ENCODE data around the gene SLC44A3. TPM values are rescaled to one million over a fixed set of nuclear protein-coding genes. Genes with fewer than 3 reads are reported as not detected.
A peak's percentile ranks its signal among the peaks of the same experiment; 100 is the strongest.

Gene SLC44A3
- total and polyA plus RNA-seq, 2 of the 13 experiments (the other 11 are each of a cell fraction or from before 2014, with no cell fraction given) = 6.8 to 14.1 TPM

DNA sequence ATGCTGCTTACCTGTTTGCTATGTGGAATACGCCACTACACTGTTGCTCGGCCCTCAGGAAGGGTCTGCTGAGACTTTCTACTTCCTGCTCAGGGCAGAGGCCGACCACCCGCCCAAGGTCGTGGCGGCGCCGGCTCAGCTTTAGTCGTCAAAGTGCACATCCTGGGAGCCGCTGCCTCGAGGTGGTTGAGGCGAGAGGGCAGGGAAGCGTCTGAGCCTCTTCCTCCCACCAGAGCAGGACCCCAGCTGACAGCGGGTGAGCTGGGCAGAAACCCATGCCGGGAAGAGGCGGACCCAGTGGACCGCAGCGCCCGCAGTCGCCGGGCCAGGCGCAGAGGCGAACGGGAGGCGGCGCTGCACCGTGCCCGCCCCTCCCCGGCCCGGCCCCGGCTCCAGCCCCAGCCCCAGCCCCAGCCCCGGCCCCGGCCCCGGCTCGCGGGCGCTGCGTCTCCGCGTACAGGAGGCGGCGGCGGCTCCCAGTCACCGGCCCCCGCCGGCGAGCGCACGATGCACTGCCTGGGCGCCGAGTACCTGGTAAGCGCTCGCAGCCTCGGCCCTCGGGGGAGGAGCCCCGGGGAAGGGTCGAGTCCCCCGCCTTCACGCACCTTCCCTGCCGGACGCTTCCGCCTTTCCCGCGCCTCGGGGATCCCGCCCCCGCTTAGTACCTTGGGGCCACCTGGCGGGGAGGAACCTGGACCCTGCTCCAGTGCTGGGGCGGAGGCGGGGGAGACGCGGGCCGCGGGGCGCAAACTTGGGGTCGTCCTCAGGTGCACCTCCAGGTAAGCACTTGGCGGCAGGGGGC lies at the start of gene SLC44A3 (continued):
- TF ChIP-seq GABPB1 (CRISPR knock-in tag; IDR thresholded peaks at IDR 0.05) = peak; percentile 60
- TF ChIP-seq, protein P1, sequence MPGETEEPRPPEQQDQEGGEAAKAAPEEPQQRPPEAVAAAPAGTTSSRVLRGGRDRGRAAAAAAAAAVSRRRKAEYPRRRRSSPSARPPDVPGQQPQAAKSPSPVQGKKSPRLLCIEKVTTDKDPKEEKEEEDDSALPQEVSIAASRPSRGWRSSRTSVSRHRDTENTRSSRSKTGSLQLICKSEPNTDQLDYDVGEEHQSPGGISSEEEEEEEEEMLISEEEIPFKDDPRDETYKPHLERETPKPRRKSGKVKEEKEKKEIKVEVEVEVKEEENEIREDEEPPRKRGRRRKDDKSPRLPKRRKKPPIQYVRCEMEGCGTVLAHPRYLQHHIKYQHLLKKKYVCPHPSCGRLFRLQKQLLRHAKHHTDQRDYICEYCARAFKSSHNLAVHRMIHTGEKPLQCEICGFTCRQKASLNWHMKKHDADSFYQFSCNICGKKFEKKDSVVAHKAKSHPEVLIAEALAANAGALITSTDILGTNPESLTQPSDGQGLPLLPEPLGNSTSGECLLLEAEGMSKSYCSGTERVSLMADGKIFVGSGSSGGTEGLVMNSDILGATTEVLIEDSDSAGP (CRISPR knock-in tag; IDR thresholded peaks at IDR 0.05; ENCODE audit: borderline replicate concordance) = peak; percentile 77; the same call in 1 of the 2 replicates
- TF ChIP-seq, protein P2, sequence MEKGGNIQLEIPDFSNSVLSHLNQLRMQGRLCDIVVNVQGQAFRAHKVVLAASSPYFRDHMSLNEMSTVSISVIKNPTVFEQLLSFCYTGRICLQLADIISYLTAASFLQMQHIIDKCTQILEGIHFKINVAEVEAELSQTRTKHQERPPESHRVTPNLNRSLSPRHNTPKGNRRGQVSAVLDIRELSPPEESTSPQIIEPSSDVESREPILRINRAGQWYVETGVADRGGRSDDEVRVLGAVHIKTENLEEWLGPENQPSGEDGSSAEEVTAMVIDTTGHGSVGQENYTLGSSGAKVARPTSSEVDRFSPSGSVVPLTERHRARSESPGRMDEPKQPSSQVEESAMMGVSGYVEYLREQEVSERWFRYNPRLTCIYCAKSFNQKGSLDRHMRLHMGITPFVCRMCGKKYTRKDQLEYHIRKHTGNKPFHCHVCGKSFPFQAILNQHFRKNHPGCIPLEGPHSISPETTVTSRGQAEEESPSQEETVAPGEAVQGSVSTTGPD (CRISPR knock-in tag; IDR thresholded peaks at IDR 0.05) = no peak
- TF ChIP-seq ZC3H4 (CRISPR knock-in tag; IDR thresholded peaks at IDR 0.05; ENCODE audit: borderline replicate concordance) = no peak
- TF ChIP-seq BCL6 (CRISPR knock-in tag; IDR thresholded peaks at IDR 0.05) = no peak
- TF ChIP-seq, protein P3, sequence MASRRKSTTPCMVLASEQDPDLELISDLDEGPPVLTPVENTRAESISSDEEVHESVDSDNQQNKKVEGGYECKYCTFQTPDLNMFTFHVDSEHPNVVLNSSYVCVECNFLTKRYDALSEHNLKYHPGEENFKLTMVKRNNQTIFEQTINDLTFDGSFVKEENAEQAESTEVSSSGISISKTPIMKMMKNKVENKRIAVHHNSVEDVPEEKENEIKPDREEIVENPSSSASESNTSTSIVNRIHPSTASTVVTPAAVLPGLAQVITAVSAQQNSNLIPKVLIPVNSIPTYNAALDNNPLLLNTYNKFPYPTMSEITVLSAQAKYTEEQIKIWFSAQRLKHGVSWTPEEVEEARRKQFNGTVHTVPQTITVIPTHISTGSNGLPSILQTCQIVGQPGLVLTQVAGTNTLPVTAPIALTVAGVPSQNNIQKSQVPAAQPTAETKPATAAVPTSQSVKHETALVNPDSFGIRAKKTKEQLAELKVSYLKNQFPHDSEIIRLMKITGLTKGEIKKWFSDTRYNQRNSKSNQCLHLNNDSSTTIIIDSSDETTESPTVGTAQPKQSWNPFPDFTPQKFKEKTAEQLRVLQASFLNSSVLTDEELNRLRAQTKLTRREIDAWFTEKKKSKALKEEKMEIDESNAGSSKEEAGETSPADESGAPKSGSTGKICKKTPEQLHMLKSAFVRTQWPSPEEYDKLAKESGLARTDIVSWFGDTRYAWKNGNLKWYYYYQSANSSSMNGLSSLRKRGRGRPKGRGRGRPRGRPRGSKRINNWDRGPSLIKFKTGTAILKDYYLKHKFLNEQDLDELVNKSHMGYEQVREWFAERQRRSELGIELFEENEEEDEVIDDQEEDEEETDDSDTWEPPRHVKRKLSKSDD (CRISPR knock-in tag; IDR thresholded peaks at IDR 0.05; ENCODE audit: low read depth) = no peak
- peak; percentile 75 for TF ChIP-seq ARID2 (CRISPR knock-in tag; IDR thresholded peaks at IDR 0.05; ENCODE audit: borderline replicate concordance)
- no peak for TF ChIP-seq ZNF607 (CRISPR knock-in tag; IDR thresholded peaks at IDR 0.05; ENCODE audit: borderline replicate concordance)
- 0 out of 2 replicates have a peak, but pooled peaks have one; percentile 28 for TF ChIP-seq CENPT (CRISPR knock-in tag; IDR thresholded peaks at IDR 0.05; ENCODE audit: low read depth)
- TF ChIP-seq, protein P4, sequence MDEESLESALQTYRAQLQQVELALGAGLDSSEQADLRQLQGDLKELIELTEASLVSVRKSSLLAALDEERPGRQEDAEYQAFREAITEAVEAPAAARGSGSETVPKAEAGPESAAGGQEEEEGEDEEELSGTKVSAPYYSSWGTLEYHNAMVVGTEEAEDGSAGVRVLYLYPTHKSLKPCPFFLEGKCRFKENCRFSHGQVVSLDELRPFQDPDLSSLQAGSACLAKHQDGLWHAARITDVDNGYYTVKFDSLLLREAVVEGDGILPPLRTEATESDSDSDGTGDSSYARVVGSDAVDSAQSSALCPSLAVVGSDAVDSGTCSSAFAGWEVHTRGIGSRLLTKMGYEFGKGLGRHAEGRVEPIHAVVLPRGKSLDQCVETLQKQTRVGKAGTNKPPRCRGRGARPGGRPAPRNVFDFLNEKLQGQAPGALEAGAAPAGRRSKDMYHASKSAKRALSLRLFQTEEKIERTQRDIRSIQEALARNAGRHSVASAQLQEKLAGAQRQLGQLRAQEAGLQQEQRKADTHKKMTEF (CRISPR knock-in tag; IDR thresholded peaks at IDR 0.05) = peak; percentile 66; the same call in 1 of the 2 replicates
- no peak for TF ChIP-seq NR2C2 (CRISPR knock-in tag; IDR thresholded peaks at IDR 0.05; ENCODE audit: borderline replicate concordance)
- no peak for TF ChIP-seq HDAC6 (IDR thresholded peaks at IDR 0.05; ENCODE audit: low read depth, low read length)
- TF ChIP-seq ZNF546 (CRISPR knock-in tag; conservative IDR thresholded peaks at IDR 0.05) = no peak
- no peak; the same call in 1 of the 2 replicates for TF ChIP-seq ZSCAN20 (CRISPR knock-in tag; IDR thresholded peaks at IDR 0.05; ENCODE audit: borderline replicate concordance)
- TF ChIP-seq MTA3 (CRISPR knock-in tag; IDR thresholded peaks at IDR 0.05) = no peak
- no peak for TF ChIP-seq NR2F6 (IDR thresholded peaks at IDR 0.05)
- no peak for TF ChIP-seq NR2F6 (CRISPR knock-in tag; IDR thresholded peaks at IDR 0.05)
- no peak for TF ChIP-seq ZNF251 (CRISPR knock-in tag; IDR thresholded peaks at IDR 0.05)
- TF ChIP-seq ZNF790 (CRISPR knock-in tag; IDR thresholded peaks at IDR 0.05; ENCODE audit: borderline replicate concordance) = no peak
- peak; percentile 60; the same call in 1 of the 2 replicates for TF ChIP-seq ZSCAN12 (CRISPR knock-in tag; IDR thresholded peaks at IDR 0.05)
- TF ChIP-seq PRPF4 (IDR thresholded peaks at IDR 0.05; ENCODE audit: low read depth, low read length, poor library complexity, severe bottlenecking) = no peak
- 0 out of 2 replicates have a peak, but pooled peaks have one; percentile 19 for TF ChIP-seq ZNF543 (CRISPR knock-in tag; IDR thresholded peaks at IDR 0.05)
- TF ChIP-seq ZNF839 (CRISPR knock-in tag; IDR thresholded peaks at IDR 0.05; ENCODE audit: borderline replicate concordance) = no peak

Measured in HepG2 (cell line).